Measurements from ENCODE around the gene TLK2.
"Not testable (repeated sequence)": the region's sequence is repeated elsewhere in the genome, so short reads cannot be mapped to it uniquely, and the experiment has no call there.

DNA sequence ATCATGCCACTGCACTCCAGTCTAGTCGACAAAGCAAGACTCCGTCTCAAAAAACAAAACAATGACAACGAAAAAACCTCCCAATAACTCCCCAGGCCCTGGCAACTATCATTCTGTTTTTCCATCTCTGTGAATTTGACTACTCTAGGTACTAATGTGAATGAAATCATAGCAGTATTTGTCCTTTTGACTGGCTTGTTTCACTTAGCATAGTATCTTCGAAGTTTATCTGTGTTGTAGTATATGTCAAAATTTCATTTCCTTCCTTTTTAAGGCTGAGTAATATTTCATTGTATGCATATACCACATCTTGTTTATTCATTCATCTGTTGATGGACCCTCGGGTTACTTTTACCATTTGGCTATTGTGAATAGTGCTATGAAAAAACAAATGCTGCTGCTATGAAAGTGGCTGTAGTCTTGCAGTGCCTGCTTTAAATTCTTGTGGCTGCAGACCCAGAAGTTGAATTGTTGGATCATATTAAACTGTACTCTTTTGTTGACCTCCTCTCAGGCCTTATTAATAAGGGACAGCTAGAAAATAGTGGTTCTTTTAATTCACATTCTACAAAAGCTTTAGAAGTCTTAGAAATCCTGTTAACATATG lies 14.5 kb downstream of the TLK2 start:
- TF ChIP-seq, protein P1, sequence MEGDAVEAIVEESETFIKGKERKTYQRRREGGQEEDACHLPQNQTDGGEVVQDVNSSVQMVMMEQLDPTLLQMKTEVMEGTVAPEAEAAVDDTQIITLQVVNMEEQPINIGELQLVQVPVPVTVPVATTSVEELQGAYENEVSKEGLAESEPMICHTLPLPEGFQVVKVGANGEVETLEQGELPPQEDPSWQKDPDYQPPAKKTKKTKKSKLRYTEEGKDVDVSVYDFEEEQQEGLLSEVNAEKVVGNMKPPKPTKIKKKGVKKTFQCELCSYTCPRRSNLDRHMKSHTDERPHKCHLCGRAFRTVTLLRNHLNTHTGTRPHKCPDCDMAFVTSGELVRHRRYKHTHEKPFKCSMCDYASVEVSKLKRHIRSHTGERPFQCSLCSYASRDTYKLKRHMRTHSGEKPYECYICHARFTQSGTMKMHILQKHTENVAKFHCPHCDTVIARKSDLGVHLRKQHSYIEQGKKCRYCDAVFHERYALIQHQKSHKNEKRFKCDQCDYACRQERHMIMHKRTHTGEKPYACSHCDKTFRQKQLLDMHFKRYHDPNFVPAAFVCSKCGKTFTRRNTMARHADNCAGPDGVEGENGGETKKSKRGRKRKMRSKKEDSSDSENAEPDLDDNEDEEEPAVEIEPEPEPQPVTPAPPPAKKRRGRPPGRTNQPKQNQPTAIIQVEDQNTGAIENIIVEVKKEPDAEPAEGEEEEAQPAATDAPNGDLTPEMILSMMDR (conservative IDR thresholded peaks at IDR 0.05; ENCODE audit: low read length), result not testable (repeated sequence)
- TF ChIP-seq EZH2phosphoT487 (IDR thresholded peaks at IDR 0.05; ENCODE audit: borderline replicate concordance, low read depth, low read length), result not testable (repeated sequence)

Data from OCI-LY7 (cell line).